KG1 (cell line): Measurements from ENCODE around the gene SLC25A24.
"Not testable (repeated sequence)": the region's sequence is repeated elsewhere in the genome, so short reads cannot be mapped to it uniquely, and the experiment has no call there.

ENCODE experiments used
- DNase-seq: peaks from one replicate; lab custom pipeline; 2025; lab: John Stamatoyannopoulos, UW

Gene SLC25A24

DNA sequence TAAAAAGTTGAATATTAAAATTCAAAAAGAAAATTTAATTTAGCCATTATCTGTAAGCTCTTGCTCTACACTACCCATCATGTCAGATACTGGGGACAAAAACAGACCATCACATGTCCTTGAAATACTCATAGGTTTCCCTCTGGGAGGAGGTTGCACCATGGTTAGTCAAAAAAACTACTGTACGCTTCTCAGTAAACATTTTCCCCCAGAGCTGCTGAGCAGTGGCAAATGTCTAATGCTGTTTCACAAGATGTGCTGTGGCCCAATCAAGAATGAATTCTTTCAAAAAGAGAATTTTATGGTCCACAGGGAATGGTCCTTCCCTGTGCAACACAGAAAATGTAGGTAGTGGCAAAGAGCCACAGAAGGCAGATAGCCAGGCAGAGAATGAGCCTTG, 6.1 kb downstream of the SLC25A24 start:
- no peak for DNase-seq

- DNase-seq = no peak
Observed at GRCh38 chr1:108193333-108193732, 6.8 kb downstream of the SLC25A24 start.

DNA sequence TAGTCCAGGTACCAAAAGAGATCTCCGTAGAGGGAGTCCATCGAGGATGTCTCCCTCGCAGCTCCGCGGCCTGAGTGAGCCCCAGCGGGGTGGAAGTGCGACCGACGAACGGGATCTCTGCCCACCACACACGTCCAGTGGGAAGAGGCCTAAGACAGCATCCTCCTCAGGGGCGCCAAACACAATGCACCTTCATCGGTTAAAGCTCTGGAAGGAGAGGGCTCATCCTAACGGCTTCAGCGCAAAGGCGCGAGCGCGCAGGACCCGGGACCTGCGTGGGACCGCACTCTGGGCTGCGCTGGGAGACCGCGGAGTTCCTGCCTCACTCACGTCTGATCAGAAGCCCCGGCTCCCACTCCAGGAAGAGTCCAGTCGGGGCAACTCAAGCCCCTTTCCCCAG, 7.6 kb downstream of the SLC25A24 start:
- no peak for DNase-seq

DNA sequence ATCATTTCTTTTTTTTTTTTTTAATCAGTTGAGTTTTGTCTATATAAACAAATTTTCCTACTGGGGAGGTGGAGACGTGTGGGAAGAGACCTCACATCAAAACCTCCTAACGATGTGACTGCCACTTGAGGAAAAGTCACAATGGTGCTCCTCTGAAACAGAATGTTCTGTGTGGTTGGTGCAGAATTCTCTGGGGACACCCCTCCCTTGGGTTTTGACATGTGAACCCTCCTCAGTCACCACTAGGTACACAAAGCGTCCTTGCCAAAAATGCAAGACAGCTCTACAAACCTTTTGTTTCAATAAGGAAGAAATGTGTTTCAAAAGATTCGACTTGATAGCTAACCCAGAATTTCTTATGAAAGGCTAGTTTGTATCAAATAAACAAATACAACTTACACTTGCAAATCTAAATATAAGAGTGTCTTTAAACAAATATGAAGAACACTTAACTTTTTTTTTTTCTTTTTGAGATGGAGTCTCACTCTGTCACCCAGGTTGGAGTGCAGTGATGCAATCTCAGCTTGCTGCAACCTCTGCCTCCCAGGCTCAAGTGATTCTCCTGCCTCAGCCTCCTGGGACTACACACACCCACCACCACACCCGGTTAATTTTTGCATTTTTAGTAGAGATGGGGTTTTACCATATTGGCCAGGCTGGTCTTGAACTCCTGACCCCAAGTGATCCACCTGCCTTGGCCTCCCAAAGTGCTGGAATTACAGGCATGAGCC, 9.3 kb downstream of the SLC25A24 start:
- DNase-seq = no peak

- no peak for DNase-seq
Observed at GRCh38 chr1:108190001-108190634, 10.0 kb downstream of the SLC25A24 start.

DNA sequence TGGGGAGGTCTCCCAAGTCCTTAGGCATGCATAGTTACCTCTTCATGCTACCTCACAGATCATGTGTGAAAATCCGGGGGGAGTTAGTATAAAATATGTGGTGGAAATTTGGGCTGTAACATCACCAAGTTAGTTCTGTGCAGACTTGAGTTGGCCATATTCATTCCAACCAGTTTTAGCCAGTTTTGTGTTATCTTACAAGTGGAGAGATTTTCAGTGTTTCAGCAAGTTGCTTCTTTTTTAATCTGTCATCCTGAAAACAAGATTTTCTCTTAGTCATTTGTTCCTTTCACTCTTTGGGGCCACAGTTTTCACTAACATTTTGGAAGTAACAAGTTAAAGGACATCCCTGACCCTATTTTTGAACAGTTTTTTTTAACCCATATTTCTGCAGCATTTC, 11.3 kb downstream of the SLC25A24 start:
- no peak for DNase-seq

GRCh38 chr1:108182959-108183700, 17.0 kb downstream of the SLC25A24 start:
- DNase-seq = no peak

GRCh38 chr1:108179018-108179417, 21.1 kb downstream of the SLC25A24 start:
- no peak for DNase-seq

DNA sequence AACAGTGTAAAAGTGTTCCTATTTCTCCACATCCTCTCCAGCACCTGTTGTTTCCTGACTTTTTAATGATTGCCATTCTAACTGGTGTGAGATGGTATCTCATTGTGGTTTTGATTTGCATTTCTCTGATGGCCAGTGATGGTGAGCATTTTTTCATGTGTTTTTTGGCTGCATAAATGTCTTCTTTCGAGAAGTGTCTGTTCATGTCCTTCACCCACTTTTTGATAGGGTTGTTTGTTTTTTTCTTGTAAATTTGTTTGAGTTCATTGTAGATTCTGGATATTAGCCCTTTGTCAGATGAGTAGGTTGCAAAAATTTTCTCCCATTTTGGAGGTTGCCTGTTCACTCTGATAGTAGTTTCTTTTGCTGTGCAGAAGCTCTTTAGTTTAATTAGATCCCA, 37.7 kb downstream of the SLC25A24 start:
- DNase-seq = not testable (repeated sequence)

- DNase-seq = not testable (repeated sequence)
Observed at GRCh38 chr1:108159951-108160350, 40.2 kb downstream of the SLC25A24 start.

- DNase-seq = no peak
Observed at GRCh38 chr1:108158893-108159453, 41.2 kb downstream of the SLC25A24 start.

GRCh38 chr1:108154314-108154713, 45.8 kb downstream of the SLC25A24 start:
- no peak for DNase-seq

- DNase-seq = no peak
Observed at GRCh38 chr1:108152782-108153222, 47.3 kb downstream of the SLC25A24 start.

DNA sequence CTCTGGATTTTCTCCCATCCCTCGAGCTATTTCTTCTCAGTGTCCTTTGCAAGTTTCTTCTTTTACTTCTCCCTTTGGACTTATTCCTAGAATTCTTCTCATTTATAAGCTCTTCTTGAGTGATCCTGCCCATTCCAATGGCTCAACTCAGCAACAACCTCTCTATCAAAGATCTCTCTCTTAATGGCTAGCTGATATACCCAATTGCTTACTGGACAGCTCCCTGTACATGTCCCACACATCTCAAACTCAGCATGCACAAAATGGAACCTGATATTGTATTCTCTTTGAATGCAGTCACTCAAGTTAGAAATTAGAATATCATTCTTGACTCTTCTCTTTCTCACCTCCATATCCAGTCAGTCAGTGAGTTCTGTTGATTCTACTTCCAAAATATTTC, 48.6 kb downstream of the SLC25A24 start:
- no peak for DNase-seq

DNA sequence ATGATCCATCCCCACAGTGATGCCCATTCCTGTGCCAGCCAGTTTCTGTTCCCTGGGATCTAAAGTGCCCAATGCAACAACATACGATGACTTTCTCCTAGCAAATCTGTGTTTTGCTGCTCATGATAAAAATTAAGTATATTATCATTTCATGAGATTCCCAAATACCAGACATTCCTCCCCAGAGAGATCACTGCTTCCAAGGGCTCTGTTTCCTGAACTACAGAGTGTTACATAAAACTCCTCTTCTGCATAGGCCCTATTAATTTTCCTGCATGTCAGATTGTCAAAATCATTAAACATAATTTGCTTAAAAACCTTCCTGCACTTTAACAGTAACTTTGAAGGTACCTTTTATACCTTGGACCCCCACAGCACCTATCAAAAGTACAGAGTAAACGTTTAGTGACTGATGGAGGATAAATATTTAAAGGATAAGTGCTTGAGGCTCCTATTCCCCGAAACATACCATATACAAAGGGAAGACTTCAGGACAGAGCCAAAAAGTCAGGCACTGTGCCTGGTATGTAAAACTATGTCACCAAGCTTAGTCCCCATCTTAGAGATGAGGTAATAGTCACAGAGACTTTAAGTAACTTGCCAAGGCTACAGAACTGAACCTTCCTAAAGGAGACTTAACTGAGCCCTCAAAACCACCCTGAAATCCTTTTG, 50.2 kb downstream of the SLC25A24 start:
- DNase-seq = no peak

GRCh38 chr1:108144569-108144968, 55.6 kb downstream of the SLC25A24 start:
- DNase-seq = not testable (repeated sequence)

DNA sequence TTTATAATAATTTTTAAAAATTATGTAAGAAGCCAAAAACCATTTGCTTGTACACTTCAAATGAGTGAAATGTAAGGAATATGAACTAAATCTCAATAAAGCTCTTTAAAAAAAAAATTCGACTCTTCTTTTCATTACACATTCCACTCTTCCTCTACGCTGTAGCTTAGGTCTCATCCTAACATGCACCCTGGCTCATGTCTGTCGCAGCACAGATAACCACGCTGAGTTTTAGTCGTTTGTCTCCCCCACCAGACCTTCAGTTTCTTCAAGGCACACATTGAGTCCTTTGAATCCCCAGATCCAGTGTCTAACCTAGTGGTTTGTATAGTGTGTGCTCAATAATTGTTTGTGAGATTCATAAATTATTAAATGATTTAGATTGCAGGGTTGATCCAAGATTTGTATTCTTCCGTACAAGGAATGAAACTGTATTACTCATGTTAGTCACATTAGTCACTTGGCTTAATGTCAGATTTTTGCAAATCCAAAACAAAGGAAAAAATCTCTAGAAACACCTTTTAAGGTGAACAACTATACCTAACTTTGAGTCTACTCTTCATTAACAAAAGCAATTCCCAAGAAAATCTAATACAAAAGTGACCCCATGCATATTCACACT, 57.3 kb downstream of the SLC25A24 start:
- no peak for DNase-seq

DNA sequence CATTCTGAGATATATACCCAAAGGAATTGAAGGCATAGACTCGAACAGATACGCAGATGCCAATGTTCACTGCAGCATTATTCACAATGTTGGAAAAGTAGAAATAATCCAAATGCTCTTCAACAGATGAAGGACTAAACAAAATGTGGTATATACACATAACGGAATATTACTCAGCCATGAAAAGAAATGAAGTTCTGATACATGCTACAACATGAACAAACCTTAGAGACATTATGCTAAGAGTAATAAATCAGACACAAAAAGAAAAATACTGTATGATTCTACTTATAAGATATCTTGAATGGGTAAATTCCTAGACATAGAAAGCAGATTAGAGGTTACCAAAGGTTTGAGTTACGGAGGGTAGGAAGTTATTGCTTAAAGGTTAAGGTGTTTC, 57.9 kb downstream of the SLC25A24 start:
- DNase-seq = no peak

GRCh38 chr1:108141621-108142020, 58.5 kb downstream of the SLC25A24 start:
- DNase-seq = no peak

- no peak for DNase-seq
Observed at GRCh38 chr1:108140936-108141335, 59.2 kb downstream of the SLC25A24 start.

- no peak for DNase-seq
Observed at GRCh38 chr1:108140177-108140576, 60.0 kb downstream of the SLC25A24 start.

DNA sequence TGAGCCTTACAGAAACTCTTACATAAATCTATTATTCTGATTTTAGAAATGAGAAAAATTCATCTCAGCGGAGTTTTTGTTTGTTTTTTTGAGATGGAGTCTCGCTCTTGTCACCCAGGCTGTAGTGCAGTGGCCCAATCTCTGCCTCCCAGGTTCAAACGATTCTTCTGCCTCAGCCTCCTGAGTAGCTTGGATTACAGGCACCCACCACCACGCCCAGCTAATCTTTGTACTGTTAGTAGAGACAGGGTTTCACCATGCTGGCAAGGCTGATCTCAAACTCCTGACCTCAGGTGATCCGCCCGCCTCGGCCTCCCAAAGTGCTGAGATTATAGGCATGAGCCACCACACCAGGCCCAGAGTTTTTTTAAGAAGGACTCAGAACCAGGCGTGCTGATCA, 60.6 kb downstream of the SLC25A24 start:
- DNase-seq = not testable (repeated sequence)
